Hematopoietic multipotent progenitor cell treated with erythropoietin and hydrocortisone succinate and interleukin-3 and kit ligand, for 17 days (in vitro differentiated cells): ENCODE data around the gene MICALL1.

Experiments
- DNase-seq: peaks from one replicate; pipeline ENCODE4 v3.0.0-alpha.2; 2015; ENCODE audit warnings: low spot score

MICALL1 gene

GRCh38 chr22:37905534-37906363, at the start of gene MICALL1:
MICALL1 (plus strand) TSS chr22:37906297; CDS start chr22:37906423, 126 bp downstream.
- DNase-seq: peak; percentile 54

- no peak for DNase-seq
Observed at GRCh38 chr22:37860796-37861421, 45.2 kb upstream of the MICALL1 start.

DNA sequence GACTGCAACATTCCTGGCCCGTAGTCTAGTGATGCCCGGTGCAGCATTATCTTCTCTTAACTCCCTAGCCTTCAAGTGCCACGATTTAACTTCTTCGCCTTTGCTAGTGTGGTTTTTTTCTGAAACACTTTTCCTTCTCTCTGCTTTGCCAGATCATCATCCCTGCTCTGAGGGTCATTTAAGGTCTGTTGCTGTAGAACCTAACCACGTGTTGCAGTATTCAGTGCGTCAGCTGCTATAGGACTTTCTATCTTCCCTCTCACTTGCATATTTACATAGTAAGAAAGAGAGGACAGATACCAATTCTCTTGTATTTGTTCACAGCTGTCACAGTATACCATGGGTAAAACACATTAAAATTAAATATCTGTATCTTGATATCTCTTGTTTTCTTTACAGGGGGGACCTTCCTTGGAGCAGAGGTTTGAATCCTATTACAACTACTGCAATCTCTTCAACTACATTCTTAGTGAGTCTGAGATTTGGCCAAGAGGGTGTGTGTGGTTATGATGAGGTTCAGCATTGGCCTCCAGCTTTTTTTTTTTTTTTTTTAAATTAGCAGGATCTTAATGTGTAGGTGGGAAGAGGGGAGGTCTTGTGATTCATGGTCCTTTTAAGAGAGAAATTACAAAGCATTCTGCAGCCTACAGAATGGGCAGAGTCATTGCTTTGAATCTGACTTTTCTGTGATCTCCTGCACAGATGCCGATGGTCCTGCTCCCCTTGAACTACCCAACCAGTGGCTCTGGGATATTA, 43.3 kb upstream of the MICALL1 start:
- DNase-seq: no peak

- no peak for DNase-seq
Observed at GRCh38 chr22:37865510-37865909, 40.6 kb upstream of the MICALL1 start.

DNA sequence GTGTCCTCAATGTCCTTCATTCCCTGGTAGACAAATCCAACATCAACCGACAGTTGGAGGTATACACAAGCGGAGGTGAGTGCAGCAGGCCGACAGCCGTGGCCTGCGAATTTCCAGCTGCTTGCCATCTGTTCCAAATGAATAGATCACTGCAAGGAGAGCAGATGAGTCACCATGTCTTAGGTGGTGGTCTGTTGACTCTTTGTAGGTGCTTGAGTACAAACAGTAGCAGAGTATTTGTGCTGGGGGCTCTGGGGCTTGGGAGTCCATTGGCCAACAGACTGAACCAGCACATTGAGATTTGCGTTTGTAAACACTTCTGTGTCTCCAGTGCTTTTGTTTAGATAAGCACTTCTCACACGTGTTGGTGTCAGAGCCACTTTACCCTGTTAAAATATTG, 35.8 kb upstream of the MICALL1 start:
- no peak for DNase-seq

GRCh38 chr22:37880668-37881440, 25.2 kb upstream of the MICALL1 start:
- DNase-seq: no peak

DNA sequence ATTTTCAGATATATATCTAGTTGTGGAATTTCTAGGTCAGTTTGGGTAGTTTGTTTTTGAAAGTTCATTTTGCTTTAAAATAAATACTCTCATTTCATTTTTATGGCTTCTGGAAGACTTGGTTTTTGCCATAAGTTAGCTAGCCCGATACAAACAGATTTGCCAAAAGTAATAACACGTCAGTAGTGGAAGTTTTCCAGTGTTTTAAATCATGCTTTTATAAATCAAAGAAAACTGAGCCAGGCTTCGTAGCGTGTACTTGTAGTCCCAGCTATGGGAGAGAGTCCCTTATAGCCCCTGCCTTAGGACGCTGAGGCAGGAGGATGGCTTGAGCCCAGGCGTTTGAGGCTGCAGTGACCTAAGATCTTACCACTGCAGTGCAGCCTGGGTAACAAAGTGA, 21.7 kb upstream of the MICALL1 start:
- no peak for DNase-seq

GRCh38 chr22:37887584-37888378, 18.3 kb upstream of the MICALL1 start:
- DNase-seq: no peak

DNA sequence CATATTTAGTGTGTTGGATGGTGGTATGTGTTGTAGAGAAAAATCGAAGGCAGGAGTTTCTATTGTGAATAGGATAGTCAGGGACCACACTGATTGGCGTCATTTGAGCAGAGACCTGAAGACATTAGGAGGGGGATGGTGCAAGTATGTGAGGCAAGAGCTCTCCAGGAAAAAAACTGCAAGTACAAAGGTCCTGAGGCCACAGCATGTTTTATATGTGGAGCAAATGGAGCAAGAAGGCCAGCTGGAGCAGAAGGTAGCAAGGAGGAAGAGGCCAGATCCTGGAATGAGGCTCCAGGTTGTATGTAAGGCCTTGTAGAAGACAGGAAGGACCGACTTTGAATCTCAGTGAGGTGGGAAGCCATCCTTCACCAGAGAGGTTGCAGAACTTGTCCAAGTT, 14.2 kb upstream of the MICALL1 start:
- no peak for DNase-seq

- DNase-seq: no peak
Observed at GRCh38 chr22:37892566-37893335, 13.3 kb upstream of the MICALL1 start.

GRCh38 chr22:37893583-37893983, 12.5 kb upstream of the MICALL1 start:
- no peak for DNase-seq

GRCh38 chr22:37894939-37895670, 11.0 kb upstream of the MICALL1 start:
- no peak for DNase-seq

DNA sequence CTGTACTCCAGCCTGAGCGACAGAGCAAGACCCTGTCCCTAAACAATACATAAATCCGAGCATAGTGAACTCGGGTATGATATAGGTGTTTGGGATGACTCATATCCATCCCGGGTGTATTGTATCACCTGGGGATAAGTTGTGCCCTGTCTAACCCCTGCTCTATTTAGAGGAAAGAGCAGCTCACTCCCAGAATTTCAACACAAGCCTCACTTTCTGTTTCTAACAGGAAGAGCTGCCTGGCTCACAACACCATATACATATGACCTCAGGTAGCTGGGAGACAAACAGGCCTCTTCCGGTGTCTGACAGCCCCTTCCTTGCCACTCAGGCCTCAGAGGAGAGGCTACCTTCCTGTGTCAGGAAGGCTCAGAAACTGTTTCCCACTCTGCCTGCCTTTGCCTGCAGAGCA, 9.9 kb upstream of the MICALL1 start:
- no peak for DNase-seq

- DNase-seq: no peak
Observed at GRCh38 chr22:37896939-37897338, 9.2 kb upstream of the MICALL1 start.

GRCh38 chr22:37897807-37898206, 8.3 kb upstream of the MICALL1 start:
- no peak for DNase-seq

DNA sequence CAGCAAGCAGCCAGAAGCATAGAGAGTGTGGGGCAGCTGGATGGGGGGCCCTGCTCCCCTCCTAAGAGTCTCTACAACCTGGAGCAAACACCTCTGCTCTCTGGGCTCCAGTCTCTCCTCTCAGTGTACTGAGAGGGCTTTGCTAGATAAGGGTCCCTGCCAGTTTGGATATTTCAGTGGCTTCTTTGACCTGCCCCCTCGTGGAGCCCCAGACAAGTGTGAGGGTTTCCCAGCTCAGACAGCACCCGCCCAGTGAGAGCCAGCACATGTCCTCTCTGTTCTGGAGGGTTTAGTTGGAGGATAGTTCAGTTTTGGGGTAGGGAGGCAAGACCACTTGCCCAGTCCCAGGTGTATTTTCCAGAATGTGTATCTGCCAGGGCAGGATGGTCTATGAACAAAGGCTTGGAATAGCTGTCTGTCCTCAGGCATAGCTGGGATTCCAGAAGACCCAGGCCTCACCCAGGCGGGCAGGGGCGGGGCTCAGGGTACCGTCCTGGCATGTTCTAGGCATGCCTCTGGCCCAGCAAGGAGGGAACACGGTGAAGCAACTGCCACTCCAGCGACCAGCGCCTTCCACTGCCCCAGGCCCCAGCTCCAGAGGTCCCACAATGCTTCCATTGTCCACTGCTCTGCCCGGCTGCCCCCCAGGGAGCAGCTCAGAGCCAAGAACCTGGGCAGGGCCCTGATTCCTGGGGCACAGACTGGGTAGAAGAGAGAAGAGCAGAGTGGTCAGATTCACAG, 7.5 kb upstream of the MICALL1 start:
- no peak for DNase-seq

GRCh38 chr22:37904572-37905533, 1.2 kb upstream of the MICALL1 start:
- no peak for DNase-seq
